ENCODE data around the gene SPESP1.
A peak's percentile ranks its signal among the peaks of the same experiment; 100 is the strongest.
"Not testable (repeated sequence)": the region's sequence is repeated elsewhere in the genome, so short reads cannot be mapped to it uniquely, and the experiment has no call there.

Gene SPESP1
- total RNA-seq = 0.19 to 0.60 (median 0.28) reads per million in 3 experiments

- peak; percentile 5 for DNase-seq
Observed at GRCh38 chr15:68930268-68931022, at the start of gene SPESP1. TSS of gene SPESP1 (plus strand) at chr15:68930525. CDS start at chr15:68930654, 129 bp downstream.

- no peak for DNase-seq
Observed at GRCh38 chr15:68885070-68885469, 45.3 kb upstream of the SPESP1 start.

GRCh38 chr15:68887120-68887519, 43.2 kb upstream of the SPESP1 start:
- DNase-seq = no peak

GRCh38 chr15:68887819-68888218, 42.5 kb upstream of the SPESP1 start:
- DNase-seq = no peak

GRCh38 chr15:68888419-68888818, 41.9 kb upstream of the SPESP1 start:
- no peak for DNase-seq

GRCh38 chr15:68894208-68894607, 36.1 kb upstream of the SPESP1 start:
- DNase-seq = no peak

GRCh38 chr15:68896178-68896577, 34.1 kb upstream of the SPESP1 start:
- no peak for DNase-seq

- no peak for DNase-seq
Observed at GRCh38 chr15:68897016-68897415, 33.3 kb upstream of the SPESP1 start.

- no peak for DNase-seq
Observed at GRCh38 chr15:68900027-68900426, 30.3 kb upstream of the SPESP1 start.

- no peak for DNase-seq
Observed at GRCh38 chr15:68907396-68907923, 22.9 kb upstream of the SPESP1 start.

- no peak for DNase-seq
Observed at GRCh38 chr15:68909601-68910100, 20.7 kb upstream of the SPESP1 start.

GRCh38 chr15:68910341-68910740, 20.0 kb upstream of the SPESP1 start:
- DNase-seq = no peak

- DNase-seq = no peak
Observed at GRCh38 chr15:68910816-68911215, 19.5 kb upstream of the SPESP1 start.

- no peak for DNase-seq
Observed at GRCh38 chr15:68921926-68922325, 8.4 kb upstream of the SPESP1 start.

- DNase-seq = peak; percentile 26
Observed at GRCh38 chr15:68924866-68925560, 5.3 kb upstream of the SPESP1 start.

GRCh38 chr15:68933001-68933400, 2.7 kb downstream of the SPESP1 start:
- DNase-seq = no peak

- DNase-seq = no peak
Observed at GRCh38 chr15:68934341-68934740, 4.0 kb downstream of the SPESP1 start.

- DNase-seq = no peak
Observed at GRCh38 chr15:68935400-68935937, 5.1 kb downstream of the SPESP1 start.

GRCh38 chr15:68939501-68939900, 9.2 kb downstream of the SPESP1 start:
- no peak for DNase-seq

GRCh38 chr15:68951813-68952212, 21.5 kb downstream of the SPESP1 start:
- DNase-seq = no peak

GRCh38 chr15:68957696-68958095, 27.4 kb downstream of the SPESP1 start:
- DNase-seq = no peak

- DNase-seq = no peak
Observed at GRCh38 chr15:68958597-68958996, 28.3 kb downstream of the SPESP1 start.

GRCh38 chr15:68962465-68962864, 32.1 kb downstream of the SPESP1 start:
- no peak for DNase-seq

GRCh38 chr15:68963719-68964118, 33.4 kb downstream of the SPESP1 start:
- DNase-seq = not testable (repeated sequence)
